AG10803 (cell line): ENCODE data around the gene NFE2L3.
"Not testable (repeated sequence)": the region's sequence is repeated elsewhere in the genome, so short reads cannot be mapped to it uniquely, and the experiment has no call there.

Source experiments
- DNase-seq: peaks from one replicate; pipeline ENCODE4 v3.0.0; 2010; ENCODE audit warnings: low read depth
- H3K4me3 ChIP-seq: 2 replicates; pipeline ENCODE4 v1.5.1; 2011; ENCODE audit warnings: mild to moderate bottlenecking, low read length, control low read depth
- TF ChIP-seq, protein P1 (sequence below): conservative IDR thresholded peaks from 2 replicates; pipeline ENCODE4 v1.5.1; 2011; ENCODE audit warnings: mild to moderate bottlenecking, low read length, control low read depth, inconsistent platforms

Gene NFE2L3

GRCh38 chr7:26179826-26180497 is 28.0 kb downstream of the NFE2L3 start:
- TF ChIP-seq, protein P1, sequence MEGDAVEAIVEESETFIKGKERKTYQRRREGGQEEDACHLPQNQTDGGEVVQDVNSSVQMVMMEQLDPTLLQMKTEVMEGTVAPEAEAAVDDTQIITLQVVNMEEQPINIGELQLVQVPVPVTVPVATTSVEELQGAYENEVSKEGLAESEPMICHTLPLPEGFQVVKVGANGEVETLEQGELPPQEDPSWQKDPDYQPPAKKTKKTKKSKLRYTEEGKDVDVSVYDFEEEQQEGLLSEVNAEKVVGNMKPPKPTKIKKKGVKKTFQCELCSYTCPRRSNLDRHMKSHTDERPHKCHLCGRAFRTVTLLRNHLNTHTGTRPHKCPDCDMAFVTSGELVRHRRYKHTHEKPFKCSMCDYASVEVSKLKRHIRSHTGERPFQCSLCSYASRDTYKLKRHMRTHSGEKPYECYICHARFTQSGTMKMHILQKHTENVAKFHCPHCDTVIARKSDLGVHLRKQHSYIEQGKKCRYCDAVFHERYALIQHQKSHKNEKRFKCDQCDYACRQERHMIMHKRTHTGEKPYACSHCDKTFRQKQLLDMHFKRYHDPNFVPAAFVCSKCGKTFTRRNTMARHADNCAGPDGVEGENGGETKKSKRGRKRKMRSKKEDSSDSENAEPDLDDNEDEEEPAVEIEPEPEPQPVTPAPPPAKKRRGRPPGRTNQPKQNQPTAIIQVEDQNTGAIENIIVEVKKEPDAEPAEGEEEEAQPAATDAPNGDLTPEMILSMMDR: no peak
- no peak overlapping the region for H3K4me3 ChIP-seq
- no peak for DNase-seq

- DNase-seq: no peak
- no peak overlapping the region for H3K4me3 ChIP-seq
- TF ChIP-seq, protein P1: no peak
Observed at GRCh38 chr7:26180792-26181198, 28.8 kb downstream of the NFE2L3 start.

DNA sequence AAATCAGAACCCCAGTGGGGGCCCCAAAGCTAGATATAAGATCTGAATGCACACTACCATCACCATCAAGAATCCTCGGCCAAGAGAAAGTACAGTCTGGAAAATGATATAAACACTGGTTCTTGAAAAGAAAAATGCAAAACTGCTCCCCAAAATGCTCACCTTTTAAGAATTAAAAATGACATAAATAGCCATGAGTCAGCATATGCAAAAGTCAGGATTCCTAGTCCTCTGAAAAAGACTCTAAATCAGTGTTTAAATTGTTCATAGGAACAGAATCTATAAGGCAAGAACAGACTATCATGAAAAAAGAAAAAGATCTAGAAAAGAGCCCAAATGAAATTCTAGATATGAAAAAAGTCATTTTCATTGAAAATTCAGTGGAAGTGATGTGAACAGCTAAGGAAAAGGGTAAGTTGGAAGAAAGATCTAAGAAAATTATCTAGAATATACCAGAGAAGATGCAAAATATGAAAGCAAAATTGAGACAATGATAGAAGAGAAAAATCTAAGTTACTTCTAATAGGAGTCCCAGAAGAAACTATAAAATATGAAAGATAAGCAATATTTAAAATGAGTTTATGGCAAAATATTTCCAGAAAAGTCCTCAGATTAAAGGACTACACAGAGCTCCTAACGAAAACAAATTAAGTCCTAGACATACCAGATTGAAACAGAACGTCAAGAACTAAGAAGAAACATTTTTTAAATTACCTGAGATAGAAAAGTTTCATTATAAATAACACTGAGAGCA is 29.7 kb downstream of the NFE2L3 start:
- H3K4me3 ChIP-seq: no peak overlapping the region
- no peak for DNase-seq
- TF ChIP-seq, protein P1: no peak

- no peak for DNase-seq
- TF ChIP-seq, protein P1: no peak
- H3K4me3 ChIP-seq: no peak overlapping the region
Observed at GRCh38 chr7:26182283-26182682, 30.3 kb downstream of the NFE2L3 start.

GRCh38 chr7:26182706-26183105 is 30.7 kb downstream of the NFE2L3 start:
- no peak overlapping the region for H3K4me3 ChIP-seq
- no peak for DNase-seq
- TF ChIP-seq, protein P1: no peak

GRCh38 chr7:26183545-26184280 is 31.7 kb downstream of the NFE2L3 start:
- H3K4me3 ChIP-seq: no peak overlapping the region
- DNase-seq: no peak

GRCh38 chr7:26184281-26185101 is 32.5 kb downstream of the NFE2L3 start:
- not testable (repeated sequence) for DNase-seq, H3K4me3 ChIP-seq

More at GRCh38 chr7:26183545-26184280, 31.7 kb downstream of the NFE2L3 start:
- TF ChIP-seq, protein P1: no peak
